ENCODE data around the gene TESK1.
"Not testable (repeated sequence)": the region's sequence is repeated elsewhere in the genome, so short reads cannot be mapped to it uniquely, and the experiment has no call there.

- not testable (repeated sequence) for TF ChIP-seq EZH2, CTCF (IDR thresholded peaks at IDR 0.05)
Measured at GRCh38 chr9:35640431-35640830, 35.4 kb downstream of the TESK1 start.

All from neural progenitor cell (in vitro differentiated cells).